HCT116 (cell line): ENCODE results near the gene NXN. TPM values are rescaled to one million over a fixed set of nuclear protein-coding genes. Genes with fewer than 3 reads are reported as not detected.

Source experiments
- ATAC-seq: fragments of 200-7000 bp; cut with Tn5 transposase; 2 replicates; pipeline ENCODE4 v1.9.1; 2020; ENCODE audit warnings: mild to moderate bottlenecking, moderate library complexity
- BruUV-seq: library from RNA; stranded (reverse); fragments of 400-500 nt; replicated peaks from 2 replicates; lab custom pipeline; 2021; lab: Mats Ljungman, UMichigan
- CTCF ChIA-PET: fragments of 300-600 bp; sonication (Branson Sonifier 250); formaldehyde crosslinking; loops from one replicate; lab custom pipeline; 2021; ENCODE audit warnings: antibody characterized with exemption; lab: Charles Lee
- POLR2A ChIA-PET: fragments of 300-600, 350-600 bp; sonication (Branson Sonifier 250); formaldehyde crosslinking; loops from one replicate; lab custom pipeline; 2021; ENCODE audit warnings: antibody characterized with exemption; lab: Charles Lee
- RAD21 ChIA-PET, 2 experiments: fragments of 300-600 bp; sonication (Branson Sonifier 250); formaldehyde crosslinking; loops; one replicate each; lab custom pipeline; 2023; ENCODE audit warnings: low total read pairs in 2 of 2; ENCODE audit not compliant: uncharacterized antibody in 2 of 2, unreplicated experiment in 2 of 2, low non-redundant PET in 1 of 2; lab: Charles Lee
- DNase-seq: peaks from one replicate; pipeline ENCODE4 v3.0.0-alpha.2; 2010; ENCODE audit warnings: low read depth, low spot score
- H2AFZ ChIP-seq: fragments of 200-600 bp; shearing (Covaris generic), sonication (generic); 2 replicates; pipeline ENCODE4 v1.6.1; 2017; ENCODE audit warnings: low read depth, mixed run types, mixed read lengths, antibody characterized with exemption, low read length; ENCODE audit not compliant: poor library complexity, severe bottlenecking
- H3K27ac ChIP-seq: 2 replicates; pipeline ENCODE4 v1.5.1; 2012; ENCODE audit warnings: low read depth, low read length
- H3K27me3 ChIP-seq: fragments of 200-600 bp; sonication (generic); 2 replicates; pipeline ENCODE4 v1.6.1; 2016; ENCODE audit warnings: mixed run types, low read length, mixed read lengths; ENCODE audit not compliant: insufficient read depth
- H3K36me3 ChIP-seq, 2 experiments: fragments of 200-500 bp in 1 of 2; fragments of 200-600 bp in 1 of 2; sonication (Bioruptor generic) in 1 of 2; sonication (generic) in 1 of 2; 2 replicates each; pipeline versions ENCODE4 v1.5.1 to v1.6.1; 2014 to 2016; ENCODE audit warnings: low read length in 2 of 2, inconsistent platforms in 1 of 2, mixed read lengths in 1 of 2, mixed run types in 1 of 2; ENCODE audit not compliant: insufficient read depth in 2 of 2, control insufficient read depth in 1 of 2
- H3K4me1 ChIP-seq, 2 experiments: fragments of 200-600 bp in 1 of 2; sonication (generic) in 1 of 2; 2 replicates each; pipeline versions ENCODE4 v1.5.1 to v1.6.1; 2012 to 2017; ENCODE audit warnings: low read length in 2 of 2, inconsistent platforms in 1 of 2, mild to moderate bottlenecking in 1 of 2, mixed read lengths in 1 of 2, mixed run types in 1 of 2, moderate library complexity in 1 of 2; ENCODE audit not compliant: insufficient read depth in 2 of 2, control insufficient read depth in 1 of 2
- H3K4me2 ChIP-seq: fragments of 200-600 bp; sonication (generic); 2 replicates; pipeline ENCODE4 v1.6.1; 2017; ENCODE audit warnings: mixed run types, low read length, mixed read lengths
- H3K4me3 ChIP-seq, 2 experiments: fragments of 200-600 bp in 1 of 2; sonication (generic) in 1 of 2; replicated peaks in 1 of 2; 2 replicates each; pipeline ENCODE4 v1.5.1; 2011 to 2016; ENCODE audit warnings: low read length in 2 of 2, control low read depth in 1 of 2, low read depth in 1 of 2, mild to moderate bottlenecking in 1 of 2, mixed read lengths in 1 of 2, mixed run types in 1 of 2
- H3K79me2 ChIP-seq: fragments of 200-600 bp; sonication (generic); 2 replicates; pipeline ENCODE4 v1.6.1; 2017; ENCODE audit warnings: mild to moderate bottlenecking, mixed run types, low read length, moderate library complexity, mixed read lengths; ENCODE audit not compliant: insufficient read depth
- H3K9ac ChIP-seq: fragments of 200-600 bp; sonication (generic); 2 replicates; pipeline ENCODE4 v1.6.1; 2016; ENCODE audit warnings: low read length, mixed read lengths
- H3K9me2 ChIP-seq: fragments of 200-600 bp; sonication (generic), shearing (Covaris generic); 2 replicates; pipeline ENCODE4 v1.6.1; 2017; ENCODE audit warnings: mixed run types, mild to moderate bottlenecking, moderate library complexity; ENCODE audit not compliant: insufficient read depth
- H3K9me3 ChIP-seq, 2 experiments: fragments of 200-500 bp in 1 of 2; fragments of 200-600 bp in 1 of 2; sonication (Bioruptor generic) in 1 of 2; sonication (generic) in 1 of 2; 2 replicates each; pipeline ENCODE4 v1.6.1; 2014 to 2017; ENCODE audit warnings: low read length in 2 of 2, mixed read lengths in 2 of 2, inconsistent platforms in 1 of 2, low read depth in 1 of 2, mild to moderate bottlenecking in 1 of 2, mixed run types in 1 of 2, moderate library complexity in 1 of 2; ENCODE audit not compliant: control insufficient read depth in 1 of 2, insufficient read depth in 1 of 2
- H4K20me1 ChIP-seq: fragments of 200-600 bp; sonication (generic), shearing (Covaris generic); 2 replicates; pipeline ENCODE4 v1.6.1; 2017; ENCODE audit warnings: mixed run types, mild to moderate bottlenecking, moderate library complexity; ENCODE audit not compliant: insufficient read depth
- CBX3 ChIP-seq: IDR thresholded peaks from 2 replicates; pipeline ENCODE4 v1.6.1; 2012; ENCODE audit warnings: low read depth
- CEBPB ChIP-seq: IDR thresholded peaks from 2 replicates; pipeline ENCODE4 v1.6.1; 2012; ENCODE audit warnings: low read depth
- FOSL1 ChIP-seq: IDR thresholded peaks from 2 replicates; pipeline ENCODE4 v1.6.1; 2012; ENCODE audit warnings: low read depth
- MAX ChIP-seq: IDR thresholded peaks from 2 replicates; pipeline ENCODE4 v1.6.1; 2012
- POLR2AphosphoS5 ChIP-seq: IDR thresholded peaks from 2 replicates; pipeline ENCODE4 v1.6.1; 2011; ENCODE audit warnings: mild to moderate bottlenecking, low read depth, low read length, moderate library complexity
- YY1 ChIP-seq: IDR thresholded peaks from 2 replicates; pipeline ENCODE4 v1.6.1; 2011; ENCODE audit warnings: low read length, low read depth, moderate library complexity, mild to moderate bottlenecking; ENCODE audit not compliant: insufficient replicate concordance; ENCODE audit errors: extremely low read depth
- ZNF274 ChIP-seq: fragments of 200-500 bp; sonication (Bioruptor generic); IDR thresholded peaks from 2 replicates; pipeline ENCODE4 v1.6.1; 2014; ENCODE audit warnings: mild to moderate bottlenecking, low read depth, low read length, inconsistent platforms
- intact Hi-C: fragments of 100-400 bp; cut with micrococcal nuclease; formaldehyde crosslinking; loops from 2 replicates; pipeline ENCODE4 v1.10.0; 2022
- total RNA-seq: library from RNA; stranded (reverse); gene quantifications from one replicate; pipeline ENCODE4 v1.2.1, GENCODE V29; 2021; ENCODE audit not compliant: unreplicated experiment

Gene NXN
- total RNA-seq, 1 experiment from 2014 or later = 83.7 TPM

DNA sequence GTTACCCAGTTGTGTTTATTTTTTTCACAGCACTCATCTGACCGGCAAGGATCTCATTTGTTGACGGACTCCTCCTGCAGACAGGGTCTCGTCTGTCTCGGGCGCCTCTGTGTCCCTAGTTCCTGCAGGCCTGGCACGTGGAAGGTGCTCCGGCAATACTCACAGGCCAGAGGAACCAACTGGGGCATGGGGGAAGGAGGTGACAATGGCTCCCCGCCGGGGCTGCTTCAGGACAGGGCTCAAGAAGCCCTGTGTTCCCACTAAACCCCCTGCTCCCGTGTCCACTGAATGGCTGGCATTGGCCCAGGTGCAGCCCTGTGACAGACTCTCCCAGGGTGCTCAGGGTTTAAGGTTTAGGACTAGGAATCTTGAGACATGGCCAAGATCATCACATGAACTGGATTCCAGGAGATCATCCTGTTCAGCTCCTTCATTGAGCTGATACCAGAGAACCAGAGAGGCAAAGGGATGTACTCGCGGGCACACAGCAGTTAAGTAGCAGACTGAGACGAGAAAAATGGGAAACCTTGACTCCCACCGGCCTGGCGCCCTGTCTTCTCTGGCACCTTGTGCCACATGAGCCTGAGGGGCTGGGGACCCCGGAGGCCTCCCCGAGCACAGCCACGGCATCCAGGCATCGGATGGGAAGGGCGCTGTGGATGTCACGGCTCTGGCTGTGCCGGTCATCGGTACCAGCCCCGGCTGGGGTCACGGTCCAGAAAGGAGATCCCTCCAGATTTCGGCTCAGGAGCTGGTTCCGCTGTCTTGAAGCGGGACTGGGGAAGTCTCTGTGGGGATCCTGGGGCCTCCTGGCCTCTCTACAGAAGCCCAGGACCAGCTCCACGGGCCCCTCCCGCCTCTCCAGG, 46.4 kb upstream of the NXN start:
- no peak overlapping the region for H2AFZ ChIP-seq
- H3K4me1 ChIP-seq = peaks cover 0 to 5% of the 10 kb centered on the region in 2 experiments; a peak in 2 of 4 replicates
- RAD21 ChIA-PET = no interaction called here
- intact Hi-C loops = no loop called here
- DNase-seq (no peak), ATAC-seq (no peak)
- H3K36me3 ChIP-seq = no peaks in the 10 kb centered on the region
- no TSS peak for BruUV-seq
- no peaks in the 10 kb centered on the region for H3K9me3 ChIP-seq
- no peaks in the 10 kb centered on the region for H3K9me2 ChIP-seq
- POLR2A ChIA-PET = no interaction called here
- TF ChIP-seq YY1 (no peak), MAX (no peak), FOSL1 (no peak), ZNF274 (no peak)
- H4K20me1 ChIP-seq = no peaks in the 10 kb centered on the region
- H3K79me2 ChIP-seq = no peaks in the 10 kb centered on the region
- CTCF ChIA-PET = no interaction called here
- no peak overlapping the region for H3K27ac ChIP-seq
- no peak overlapping the region for H3K9ac ChIP-seq
- H3K4me3 ChIP-seq = no peak overlapping the region
- no peaks in the 10 kb centered on the region for H3K27me3 ChIP-seq
- no peak overlapping the region for H3K4me2 ChIP-seq

DNA sequence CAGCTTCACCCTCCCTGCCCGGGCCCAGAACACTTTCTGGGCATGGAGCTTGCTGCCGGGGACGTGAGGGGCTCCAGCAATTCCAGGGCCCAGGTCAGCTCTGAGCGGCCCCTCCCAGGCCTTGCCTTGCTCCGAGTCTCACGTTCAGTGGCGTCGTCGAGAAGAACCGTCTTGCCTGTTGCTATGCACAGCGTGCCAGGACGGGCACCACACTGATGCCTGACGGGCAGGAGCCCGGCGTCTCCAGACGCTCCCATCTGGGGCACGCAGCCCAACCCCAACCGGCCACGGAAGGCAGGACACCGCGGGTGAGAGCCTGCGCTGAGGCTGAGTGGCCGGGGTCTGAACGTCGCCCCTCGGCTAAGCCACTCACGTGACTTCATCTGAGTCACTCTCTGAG, 44.5 kb upstream of the NXN start:
- RAD21 ChIA-PET = no interaction called here
- TF ChIP-seq YY1 (no peak), ZNF274 (no peak), CBX3 (no peak), POLR2AphosphoS5 (no peak), CEBPB (no peak), MAX (no peak)
- DNase-seq (no peak), ATAC-seq (no peak)
- Histone ChIP-seq H3K27ac (no peak overlapping the region), H2AFZ (no peak overlapping the region), H4K20me1 (no peaks in the 10 kb centered on the region), H3K4me1 (peaks cover 0 to under 1% of the 10 kb centered on the region in 2 experiments; a peak in 2 of 4 replicates), H3K79me2 (no peaks in the 10 kb centered on the region), H3K4me2 (no peak overlapping the region), H3K9me2 (no peaks in the 10 kb centered on the region), H3K9ac (no peak overlapping the region), H3K9me3 (no peaks in the 10 kb centered on the region), H3K36me3 (no peaks in the 10 kb centered on the region), H3K4me3 (no peak overlapping the region), H3K27me3 (no peaks in the 10 kb centered on the region)
- no TSS peak for BruUV-seq
- CTCF ChIA-PET = no interaction called here
- POLR2A ChIA-PET = no interaction called here
- intact Hi-C loops = no loop called here
